Activated T-cell treated with anti-CD3 and anti-CD28 coated beads, Interleukin-2, amount 50 U/mL, for 24 hours (primary cell): ENCODE results near the gene TENM3.

Source experiments
- DNase-seq: peaks from one replicate; pipeline ENCODE4 v3.0.0-alpha.2; 2020
- H3K27ac Mint-ChIP-seq: 2 replicates; pipeline ENCODE4 v1.8.0; 2020; ENCODE audit warnings: mild to moderate bottlenecking, mixed read lengths
- H3K27me3 Mint-ChIP-seq: 2 replicates; pipeline ENCODE4 v1.8.0; 2020; ENCODE audit warnings: mixed read lengths
- H3K36me3 Mint-ChIP-seq: 2 replicates; pipeline ENCODE4 v1.8.0; 2020; ENCODE audit warnings: low read depth, mixed read lengths
- H3K4me1 Mint-ChIP-seq: 2 replicates; pipeline ENCODE4 v1.8.0; 2020; ENCODE audit warnings: low read depth, mixed read lengths
- H3K4me3 Mint-ChIP-seq: 2 replicates; pipeline ENCODE4 v1.8.0; 2020; ENCODE audit warnings: mild to moderate bottlenecking, moderate library complexity, mixed read lengths
- H3K9me3 Mint-ChIP-seq: 2 replicates; pipeline ENCODE4 v1.8.0; 2020; ENCODE audit warnings: mixed read lengths

Gene TENM3

GRCh38 chr4:182453830-182454229 is 210.6 kb downstream of the TENM3 start:
- Mint-ChIP-seq H3K9me3 (no peaks in the 10 kb centered on the region), H3K4me3 (no peak overlapping the region), H3K27me3 (peaks cover 58% of the 10 kb centered on the region), H3K4me1 (peaks cover 13% of the 10 kb centered on the region), H3K36me3 (no peaks in the 10 kb centered on the region), H3K27ac (no peak overlapping the region)
- no peak for DNase-seq

GRCh38 chr4:182454440-182455013 is 211.3 kb downstream of the TENM3 start:
- H3K4me1 Mint-ChIP-seq = peaks cover 8% of the 10 kb centered on the region
- no peaks in the 10 kb centered on the region for H3K36me3 Mint-ChIP-seq
- no peak overlapping the region for H3K4me3 Mint-ChIP-seq
- no peak overlapping the region for H3K27ac Mint-ChIP-seq
- no peak for DNase-seq
- no peaks in the 10 kb centered on the region for H3K9me3 Mint-ChIP-seq
- H3K27me3 Mint-ChIP-seq = peaks cover 57% of the 10 kb centered on the region

GRCh38 chr4:182465114-182465513 is 221.9 kb downstream of the TENM3 start:
- no peaks in the 10 kb centered on the region for H3K9me3 Mint-ChIP-seq
- peaks cover 12% of the 10 kb centered on the region for H3K27me3 Mint-ChIP-seq
- DNase-seq = no peak
- no peaks in the 10 kb centered on the region for H3K4me1 Mint-ChIP-seq
- no peak overlapping the region for H3K4me3 Mint-ChIP-seq
- H3K27ac Mint-ChIP-seq = no peak overlapping the region
- H3K36me3 Mint-ChIP-seq = no peaks in the 10 kb centered on the region

- DNase-seq = no peak
- Mint-ChIP-seq H3K27me3 (peaks cover 9% of the 10 kb centered on the region), H3K4me1 (no peaks in the 10 kb centered on the region), H3K4me3 (no peak overlapping the region), H3K36me3 (no peaks in the 10 kb centered on the region), H3K27ac (no peak overlapping the region), H3K9me3 (no peaks in the 10 kb centered on the region)
Observed at GRCh38 chr4:182465979-182466378, 222.8 kb downstream of the TENM3 start.

- Mint-ChIP-seq H3K27me3 (peaks cover 2% of the 10 kb centered on the region), H3K4me3 (no peak overlapping the region), H3K4me1 (no peaks in the 10 kb centered on the region), H3K9me3 (no peaks in the 10 kb centered on the region), H3K36me3 (no peaks in the 10 kb centered on the region), H3K27ac (no peak overlapping the region)
- no peak for DNase-seq
Observed at GRCh38 chr4:182470215-182470614, 227.0 kb downstream of the TENM3 start.

- no peak for DNase-seq
- Mint-ChIP-seq H3K36me3 (no peaks in the 10 kb centered on the region), H3K4me1 (no peaks in the 10 kb centered on the region), H3K9me3 (no peaks in the 10 kb centered on the region), H3K4me3 (no peak overlapping the region), H3K27me3 (peaks cover 17% of the 10 kb centered on the region), H3K27ac (no peak overlapping the region)
Observed at GRCh38 chr4:182475539-182475938, 232.3 kb downstream of the TENM3 start.

- DNase-seq = no peak
- Mint-ChIP-seq H3K36me3 (no peaks in the 10 kb centered on the region), H3K27ac (no peak overlapping the region), H3K27me3 (peaks cover 15% of the 10 kb centered on the region), H3K4me1 (no peaks in the 10 kb centered on the region), H3K4me3 (no peak overlapping the region), H3K9me3 (no peaks in the 10 kb centered on the region)
Observed at GRCh38 chr4:182478475-182478874, 235.3 kb downstream of the TENM3 start.

GRCh38 chr4:182483685-182484084 is 240.5 kb downstream of the TENM3 start:
- no peak for DNase-seq
- Mint-ChIP-seq H3K27ac (no peak overlapping the region), H3K4me1 (peaks cover 5% of the 10 kb centered on the region), H3K4me3 (no peak overlapping the region), H3K27me3 (peaks cover 5% of the 10 kb centered on the region), H3K9me3 (peaks cover 5% of the 10 kb centered on the region), H3K36me3 (no peaks in the 10 kb centered on the region)

- Mint-ChIP-seq H3K4me1 (peaks cover 12% of the 10 kb centered on the region), H3K27ac (no peak overlapping the region), H3K4me3 (no peak overlapping the region), H3K9me3 (peaks cover 5% of the 10 kb centered on the region), H3K36me3 (no peaks in the 10 kb centered on the region), H3K27me3 (peaks cover 15% of the 10 kb centered on the region)
- DNase-seq = no peak
Observed at GRCh38 chr4:182486881-182487280, 243.7 kb downstream of the TENM3 start.

- Mint-ChIP-seq H3K36me3 (no peaks in the 10 kb centered on the region), H3K4me3 (no peak overlapping the region), H3K27ac (no peak overlapping the region), H3K27me3 (peaks cover 18% of the 10 kb centered on the region), H3K4me1 (peaks cover 23% of the 10 kb centered on the region), H3K9me3 (peaks cover 5% of the 10 kb centered on the region)
- no peak for DNase-seq
Observed at GRCh38 chr4:182488896-182489295, 245.7 kb downstream of the TENM3 start.

GRCh38 chr4:182489607-182490006 is 246.4 kb downstream of the TENM3 start:
- peaks cover 23% of the 10 kb centered on the region for H3K4me1 Mint-ChIP-seq
- no peaks in the 10 kb centered on the region for H3K36me3 Mint-ChIP-seq
- DNase-seq = no peak
- H3K27ac Mint-ChIP-seq = no peak overlapping the region
- peaks cover 18% of the 10 kb centered on the region for H3K27me3 Mint-ChIP-seq
- peaks cover 5% of the 10 kb centered on the region for H3K9me3 Mint-ChIP-seq
- no peak overlapping the region for H3K4me3 Mint-ChIP-seq

GRCh38 chr4:182491719-182492118 is 248.5 kb downstream of the TENM3 start:
- peaks cover 25% of the 10 kb centered on the region for H3K27me3 Mint-ChIP-seq
- H3K36me3 Mint-ChIP-seq = no peaks in the 10 kb centered on the region
- H3K9me3 Mint-ChIP-seq = peaks cover 5% of the 10 kb centered on the region
- no peak overlapping the region for H3K4me3 Mint-ChIP-seq
- DNase-seq = no peak
- peaks cover 22% of the 10 kb centered on the region for H3K4me1 Mint-ChIP-seq
- no peak overlapping the region for H3K27ac Mint-ChIP-seq

- Mint-ChIP-seq H3K4me3 (no peak overlapping the region), H3K4me1 (peaks cover 19% of the 10 kb centered on the region), H3K36me3 (no peaks in the 10 kb centered on the region), H3K27me3 (peaks cover 25% of the 10 kb centered on the region), H3K27ac (no peak overlapping the region), H3K9me3 (no peaks in the 10 kb centered on the region)
- no peak for DNase-seq
Observed at GRCh38 chr4:182492423-182492822, 249.2 kb downstream of the TENM3 start.

GRCh38 chr4:182493377-182493776 is 250.2 kb downstream of the TENM3 start:
- Mint-ChIP-seq H3K4me3 (no peak overlapping the region), H3K4me1 (peaks cover 20% of the 10 kb centered on the region), H3K9me3 (no peaks in the 10 kb centered on the region), H3K27ac (no peak overlapping the region), H3K36me3 (no peaks in the 10 kb centered on the region), H3K27me3 (peaks cover 25% of the 10 kb centered on the region)
- DNase-seq = no peak

GRCh38 chr4:182494103-182494502 is 250.9 kb downstream of the TENM3 start:
- Mint-ChIP-seq H3K4me3 (no peak overlapping the region), H3K4me1 (peaks cover 16% of the 10 kb centered on the region), H3K9me3 (no peaks in the 10 kb centered on the region), H3K36me3 (no peaks in the 10 kb centered on the region), H3K27ac (no peak overlapping the region), H3K27me3 (peaks cover 29% of the 10 kb centered on the region)
- DNase-seq = no peak

- no peak overlapping the region for H3K4me3 Mint-ChIP-seq
- peaks cover 29% of the 10 kb centered on the region for H3K27me3 Mint-ChIP-seq
- H3K4me1 Mint-ChIP-seq = peaks cover 16% of the 10 kb centered on the region
- H3K36me3 Mint-ChIP-seq = no peaks in the 10 kb centered on the region
- no peak for DNase-seq
- H3K27ac Mint-ChIP-seq = no peak overlapping the region
- no peaks in the 10 kb centered on the region for H3K9me3 Mint-ChIP-seq
Observed at GRCh38 chr4:182495031-182495430, 251.8 kb downstream of the TENM3 start.
